ENCODE data around the gene CHST11.

DNA sequence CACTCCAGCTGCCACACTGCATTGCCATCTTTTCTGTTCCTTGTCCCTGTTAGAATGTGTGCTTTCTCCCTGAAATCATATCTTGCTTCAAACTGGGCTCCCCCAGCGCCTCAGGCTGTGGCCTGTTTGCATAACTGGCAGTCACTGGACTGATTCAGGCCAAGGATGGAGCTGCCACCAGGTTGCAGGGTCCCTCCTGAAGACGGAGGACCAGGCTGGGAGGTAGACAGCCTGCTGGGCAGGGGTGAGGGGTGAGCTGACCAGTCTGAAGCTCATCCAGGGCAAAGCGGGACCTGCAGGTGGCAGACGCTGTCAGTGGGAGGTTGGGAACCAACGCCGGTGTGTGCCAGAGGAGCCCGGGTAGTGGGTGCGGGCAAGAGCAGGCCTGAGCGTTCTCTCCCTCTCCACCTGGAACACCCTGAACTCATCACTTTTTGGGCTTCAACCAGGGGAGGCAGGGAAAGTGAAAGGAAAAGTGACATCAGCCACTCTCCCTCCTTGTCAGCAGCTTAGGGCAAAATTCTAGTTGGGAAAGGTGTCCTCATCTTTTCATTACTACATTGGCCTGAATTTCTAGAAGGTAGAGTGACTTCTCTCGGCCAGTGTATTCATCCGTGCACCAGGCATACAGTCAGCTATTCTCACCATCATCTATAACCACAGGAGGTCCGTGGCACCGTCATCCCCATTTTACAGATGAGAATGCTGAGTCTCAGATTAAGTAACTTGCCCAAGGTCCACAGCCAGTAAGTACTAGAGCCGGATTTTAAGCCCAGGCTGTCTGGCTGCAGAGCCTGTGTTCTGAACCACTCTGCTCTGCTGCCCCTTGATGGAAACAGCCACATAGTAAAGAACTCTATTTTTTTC, 282.3 kb downstream of the CHST11 start:
- TF ChIP-seq, protein P1, sequence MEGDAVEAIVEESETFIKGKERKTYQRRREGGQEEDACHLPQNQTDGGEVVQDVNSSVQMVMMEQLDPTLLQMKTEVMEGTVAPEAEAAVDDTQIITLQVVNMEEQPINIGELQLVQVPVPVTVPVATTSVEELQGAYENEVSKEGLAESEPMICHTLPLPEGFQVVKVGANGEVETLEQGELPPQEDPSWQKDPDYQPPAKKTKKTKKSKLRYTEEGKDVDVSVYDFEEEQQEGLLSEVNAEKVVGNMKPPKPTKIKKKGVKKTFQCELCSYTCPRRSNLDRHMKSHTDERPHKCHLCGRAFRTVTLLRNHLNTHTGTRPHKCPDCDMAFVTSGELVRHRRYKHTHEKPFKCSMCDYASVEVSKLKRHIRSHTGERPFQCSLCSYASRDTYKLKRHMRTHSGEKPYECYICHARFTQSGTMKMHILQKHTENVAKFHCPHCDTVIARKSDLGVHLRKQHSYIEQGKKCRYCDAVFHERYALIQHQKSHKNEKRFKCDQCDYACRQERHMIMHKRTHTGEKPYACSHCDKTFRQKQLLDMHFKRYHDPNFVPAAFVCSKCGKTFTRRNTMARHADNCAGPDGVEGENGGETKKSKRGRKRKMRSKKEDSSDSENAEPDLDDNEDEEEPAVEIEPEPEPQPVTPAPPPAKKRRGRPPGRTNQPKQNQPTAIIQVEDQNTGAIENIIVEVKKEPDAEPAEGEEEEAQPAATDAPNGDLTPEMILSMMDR (conservative IDR thresholded peaks at IDR 0.05; ENCODE audit: low read depth, low read length): no peak
- TF ChIP-seq EZH2 (IDR thresholded peaks at IDR 0.05; ENCODE audit: borderline replicate concordance, low read depth, low read length, poor library complexity, severe bottlenecking): no peak

Data from A673 (cell line).